ENCODE measurements around the gene TBX5.

DNA sequence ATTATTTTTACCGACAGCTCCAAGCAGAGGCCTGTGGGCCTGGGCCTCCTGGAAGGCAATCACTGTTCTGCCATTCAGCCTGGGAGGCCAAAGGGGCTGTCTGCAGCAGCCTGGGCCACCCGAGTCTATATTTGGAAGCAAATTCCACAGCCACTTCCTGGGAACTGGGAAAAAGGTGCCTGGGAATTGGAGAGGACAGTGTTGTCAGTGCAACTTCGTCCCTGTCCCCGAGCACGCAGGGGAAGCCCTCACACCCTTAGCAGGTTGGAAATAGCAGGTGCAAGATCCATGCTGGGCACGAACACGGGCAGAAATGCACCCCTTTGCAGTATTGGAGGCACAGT, 9.6 kb upstream of the TBX5 start:
- TF ChIP-seq, protein P1, sequence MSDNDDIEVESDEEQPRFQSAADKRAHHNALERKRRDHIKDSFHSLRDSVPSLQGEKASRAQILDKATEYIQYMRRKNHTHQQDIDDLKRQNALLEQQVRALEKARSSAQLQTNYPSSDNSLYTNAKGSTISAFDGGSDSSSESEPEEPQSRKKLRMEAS (IDR thresholded peaks at IDR 0.05) = no peak
- TF ChIP-seq CEBPB (IDR thresholded peaks at IDR 0.05) (no peak), RAD21 (IDR thresholded peaks at IDR 0.05; ENCODE audit: low read depth) (no peak), YY1 (IDR thresholded peaks at IDR 0.05; ENCODE audit: low read depth) (no peak), EP300 (IDR thresholded peaks at IDR 0.05; ENCODE audit: borderline replicate concordance) (no peak), TEAD4 (IDR thresholded peaks at IDR 0.05) (no peak), TAF1 (IDR thresholded peaks at IDR 0.05; ENCODE audit: low read depth) (no peak), EGR1 (IDR thresholded peaks at IDR 0.05) (no peak)
- TF ChIP-seq, protein P2, sequence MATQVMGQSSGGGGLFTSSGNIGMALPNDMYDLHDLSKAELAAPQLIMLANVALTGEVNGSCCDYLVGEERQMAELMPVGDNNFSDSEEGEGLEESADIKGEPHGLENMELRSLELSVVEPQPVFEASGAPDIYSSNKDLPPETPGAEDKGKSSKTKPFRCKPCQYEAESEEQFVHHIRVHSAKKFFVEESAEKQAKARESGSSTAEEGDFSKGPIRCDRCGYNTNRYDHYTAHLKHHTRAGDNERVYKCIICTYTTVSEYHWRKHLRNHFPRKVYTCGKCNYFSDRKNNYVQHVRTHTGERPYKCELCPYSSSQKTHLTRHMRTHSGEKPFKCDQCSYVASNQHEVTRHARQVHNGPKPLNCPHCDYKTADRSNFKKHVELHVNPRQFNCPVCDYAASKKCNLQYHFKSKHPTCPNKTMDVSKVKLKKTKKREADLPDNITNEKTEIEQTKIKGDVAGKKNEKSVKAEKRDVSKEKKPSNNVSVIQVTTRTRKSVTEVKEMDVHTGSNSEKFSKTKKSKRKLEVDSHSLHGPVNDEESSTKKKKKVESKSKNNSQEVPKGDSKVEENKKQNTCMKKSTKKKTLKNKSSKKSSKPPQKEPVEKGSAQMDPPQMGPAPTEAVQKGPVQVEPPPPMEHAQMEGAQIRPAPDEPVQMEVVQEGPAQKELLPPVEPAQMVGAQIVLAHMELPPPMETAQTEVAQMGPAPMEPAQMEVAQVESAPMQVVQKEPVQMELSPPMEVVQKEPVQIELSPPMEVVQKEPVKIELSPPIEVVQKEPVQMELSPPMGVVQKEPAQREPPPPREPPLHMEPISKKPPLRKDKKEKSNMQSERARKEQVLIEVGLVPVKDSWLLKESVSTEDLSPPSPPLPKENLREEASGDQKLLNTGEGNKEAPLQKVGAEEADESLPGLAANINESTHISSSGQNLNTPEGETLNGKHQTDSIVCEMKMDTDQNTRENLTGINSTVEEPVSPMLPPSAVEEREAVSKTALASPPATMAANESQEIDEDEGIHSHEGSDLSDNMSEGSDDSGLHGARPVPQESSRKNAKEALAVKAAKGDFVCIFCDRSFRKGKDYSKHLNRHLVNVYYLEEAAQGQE (IDR thresholded peaks at IDR 0.05; ENCODE audit: low read depth) = no peak
